ENCODE data around the gene REL.

GRCh38 chr2:60972889-60973656, 91.7 kb downstream of the REL start:
- TF ChIP-seq CTCF (IDR thresholded peaks at IDR 0.05), result no peak
- TF ChIP-seq POLR2A (IDR thresholded peaks at IDR 0.05), result no peak
